ENCODE data around the gene CCDC192.

CCDC192 gene

GRCh38 chr5:127892467-127893207, 189.4 kb downstream of the CCDC192 start (continued):
- TF ChIP-seq PRDM10 (tag by site-specific recombination; IDR thresholded peaks at IDR 0.05), result peak; percentile 27; the same call in 1 of the 2 replicates
- 0 out of 2 replicates have a peak, but pooled peaks have one; percentile 44 for TF ChIP-seq ZEB2 (tag by site-specific recombination; IDR thresholded peaks at IDR 0.05)
- TF ChIP-seq IKZF3 (tag by site-specific recombination; IDR thresholded peaks at IDR 0.05), result 0 out of 2 replicates have a peak, but pooled peaks have one; percentile 13
- TF ChIP-seq ZNF747 (tag by site-specific recombination; IDR thresholded peaks at IDR 0.05), result no peak
- TF ChIP-seq PRDM6 (tag by site-specific recombination; IDR thresholded peaks at IDR 0.05), result peak; percentile 57; the same call in 1 of the 2 replicates
- no peak for TF ChIP-seq ZNF23 (tag by site-specific recombination; IDR thresholded peaks at IDR 0.05; ENCODE audit: borderline replicate concordance)

GRCh38 chr5:127893232-127893631, 190.0 kb downstream of the CCDC192 start:
- Histone ChIP-seq H3K9me3 (ENCODE audit: control insufficient read depth, insufficient read depth, low read depth, low read length) (no peaks in the 10 kb centered on the region), H3K4me3 (ENCODE audit: low read depth, low read length) (no peak overlapping the region), H3K4me1 (ENCODE audit: control insufficient read depth, insufficient read depth, low read length) (peaks cover 13% of the 10 kb centered on the region), H3K27ac (ENCODE audit: extremely low read depth, low read depth, low read length) (peak overlapping the region; percentile 17; the same call in 1 of the 2 replicates), H3K36me3 (ENCODE audit: control insufficient read depth in 2 of 2, insufficient read depth in 1 of 2, low read length in 2 of 2) (no peaks in the 10 kb centered on the region)
- ChIA-PET CTCF (interaction anchor here (1.0 to 1.9 kb wide), 2 partner anchors 16 kb away, joined by 6 to 12 read pairs; no protein-coding TSS in a partner anchor), POLR2A (no interaction called here)
- TF ChIP-seq SP7 (tag by site-specific recombination; IDR thresholded peaks at IDR 0.05) (no peak), ZNF548 (tag by site-specific recombination; IDR thresholded peaks at IDR 0.05) (no peak), EGR2 (tag by site-specific recombination; IDR thresholded peaks at IDR 0.05; ENCODE audit: low read depth) (no peak), ZNF19 (tag by site-specific recombination; IDR thresholded peaks at IDR 0.05; ENCODE audit: low read depth) (no peak), PBX3 (CRISPR knock-in tag; IDR thresholded peaks at IDR 0.05) (no peak), ZBTB11 (tag by site-specific recombination; conservative IDR thresholded peaks at IDR 0.05; ENCODE audit: low read depth) (no peak)
